Right renal pelvis (tissue), 4 donors: Measurements from ENCODE around the gene ZNF385B. TPM values are rescaled to one million over a fixed set of nuclear protein-coding genes. Genes with fewer than 3 reads are reported as not detected.

Experiments
- DNase-seq, 4 donors: peaks; one replicate each; pipeline ENCODE4 v3.0.0-alpha.2; 2013; ENCODE audit warnings: low read depth in 4 of 4, low spot score in 3 of 4, missing footprints in 1 of 4
- polyA plus RNA-seq, 4 donors: library from polyadenylated mRNA; unstranded; fragments of 120-200 nt; gene quantifications; one replicate each; pipeline ENCODE4 v1.2.1, GENCODE V29; 2013; ENCODE audit not compliant: insufficient read length in 4 of 4

Gene ZNF385B
- polyA plus RNA-seq, 4 donors: 11.6 to 17.4 (median 14.4) TPM

- DNase-seq: peak in 1 of 4 donors; percentile 18
Observed at GRCh38 chr2:179428649-179429048, 432.8 kb downstream of the ZNF385B start.

- DNase-seq: no peak
Observed at GRCh38 chr2:179427065-179427464, 434.3 kb downstream of the ZNF385B start.

GRCh38 chr2:179424571-179424970 lies 436.8 kb downstream of the ZNF385B start:
- DNase-seq: no peak

GRCh38 chr2:179422037-179422643 lies 439.3 kb downstream of the ZNF385B start:
- DNase-seq: peak; percentile 42 to 60 (median 56)

GRCh38 chr2:179417436-179417949 lies 443.9 kb downstream of the ZNF385B start:
- no peak for DNase-seq

GRCh38 chr2:179412112-179412511 lies 449.3 kb downstream of the ZNF385B start:
- no peak for DNase-seq

GRCh38 chr2:179410552-179411356 lies 450.7 kb downstream of the ZNF385B start:
- peak in 3 of 4 donors; percentile 31 to 39 (median 34) for DNase-seq

- no peak for DNase-seq
Observed at GRCh38 chr2:179403624-179404023, 457.8 kb downstream of the ZNF385B start.

- DNase-seq: no peak
Observed at GRCh38 chr2:179393481-179393880, 467.9 kb downstream of the ZNF385B start.

Other genes with a start within 250 kb of the ZNF385B start
- 10 to 100 TPM; 34.1 to 42.4 (median 40.7) TPM for gene CWC22, start 145.7 kb upstream of the ZNF385B start, polyA plus RNA-seq